H1 (cell line): ENCODE results near the gene LGR4. TPM values are rescaled to one million over a fixed set of nuclear protein-coding genes. Genes with fewer than 3 reads are reported as not detected.

Experiments
- CTCF ChIA-PET: fragments of 300-600 bp; sonication (Branson Sonifier 250); formaldehyde crosslinking; loops from one replicate; lab custom pipeline; 2021; ENCODE audit not compliant: partially characterized antibody; lab: Charles Lee
- POLR2A ChIA-PET: fragments of 300-600 bp; sonication (Branson Sonifier 250); formaldehyde crosslinking; loops from one replicate; lab custom pipeline; 2021; ENCODE audit warnings: inconsistent platforms; ENCODE audit not compliant: partially characterized antibody; lab: Charles Lee
- DNase-seq, 2 experiments: peaks; one replicate each; pipeline versions ENCODE4 v3.0.0 to v3.0.0-alpha.2; 2010 to 2022; ENCODE audit warnings: low spot score in 2 of 2, low read depth in 1 of 2, mixed read lengths in 1 of 2
- FAIRE-seq: peaks from 2 replicates; lab custom pipeline; 2011; peaks lifted over from hg19 to GRCh38; lab: Jason Lieb, UNC
- H2AFZ ChIP-seq: 2 replicates; pipeline ENCODE4 v1.8.1; 2012; ENCODE audit warnings: low read length, inconsistent platforms
- H2AK5ac ChIP-seq: 2 replicates; pipeline ENCODE4 v1.6.1; 2013; ENCODE audit warnings: low read depth, low read length
- H2BK120ac ChIP-seq: replicated peaks from 2 replicates; pipeline ENCODE3; 2013; ENCODE audit warnings: low read depth, low read length, inconsistent platforms
- H2BK12ac ChIP-seq: 2 replicates; pipeline ENCODE4 v1.6.1; 2013; ENCODE audit warnings: low read depth, low read length
- H2BK15ac ChIP-seq: 2 replicates; pipeline ENCODE4 v1.6.1; 2013; ENCODE audit warnings: low read length
- H2BK20ac ChIP-seq: 2 replicates; pipeline ENCODE4 v1.6.1; 2013; ENCODE audit warnings: low read length
- H2BK5ac ChIP-seq: 2 replicates; pipeline ENCODE4 v1.6.1; 2013; ENCODE audit warnings: low read depth, low read length
- H3K14ac ChIP-seq: 2 replicates; pipeline ENCODE4 v1.6.1; 2013; ENCODE audit warnings: inconsistent platforms; ENCODE audit not compliant: insufficient read length
- H3K18ac ChIP-seq: 2 replicates; pipeline ENCODE4 v1.6.1; 2013; ENCODE audit warnings: low read length; ENCODE audit errors: extremely low read depth
- H3K23ac ChIP-seq: 2 replicates; pipeline ENCODE4 v1.6.1; 2013; ENCODE audit warnings: inconsistent platforms; ENCODE audit not compliant: insufficient read length
- H3K23me2 ChIP-seq: 2 replicates; pipeline ENCODE4 v1.6.1; 2013; ENCODE audit warnings: low read depth, low read length
- H3K27ac ChIP-seq: 2 replicates; pipeline ENCODE4 v1.6.1; 2011; ENCODE audit warnings: low read depth, low read length, inconsistent platforms
- H3K27me3 ChIP-seq, 4 experiments: replicated peaks in 1 of 4; 1 replicate in 1 of 4; 2 replicates in 3 of 4; pipeline versions ENCODE4 v1.6.1 to v1.8.1; 2011 to 2013; ENCODE audit warnings: low read length in 3 of 4, mild to moderate bottlenecking in 3 of 4, inconsistent platforms in 2 of 4, mixed read lengths in 2 of 4, moderate library complexity in 1 of 4; ENCODE audit not compliant: control insufficient read depth in 3 of 4, insufficient read depth in 3 of 4; ENCODE audit errors: extremely low read depth in 1 of 4
- H3K36me3 ChIP-seq, 4 experiments: 2 replicates each; pipeline versions ENCODE4 v1.6.1 to v1.8.1; 2011 to 2013; ENCODE audit warnings: mild to moderate bottlenecking in 4 of 4, low read length in 3 of 4, moderate library complexity in 2 of 4, control low read depth in 1 of 4, inconsistent platforms in 1 of 4; ENCODE audit not compliant: insufficient read depth in 4 of 4, control insufficient read depth in 2 of 4
- H3K4ac ChIP-seq: replicated peaks from 2 replicates; pipeline ENCODE3; 2013; ENCODE audit warnings: low read length, low read depth, mixed read lengths, inconsistent platforms; ENCODE audit not compliant: insufficient read length
- H3K4me1 ChIP-seq, 4 experiments: replicated peaks in 1 of 4; 1 replicate in 1 of 4; 2 replicates in 3 of 4; pipeline versions ENCODE4 v1.6.1 to v1.8.1; 2011 to 2013; ENCODE audit warnings: low read length in 3 of 4, inconsistent platforms in 2 of 4, mixed read lengths in 1 of 4; ENCODE audit not compliant: insufficient read depth in 4 of 4, control insufficient read depth in 3 of 4
- H3K4me2 ChIP-seq, 2 experiments: 2 replicates each; pipeline versions ENCODE4 v1.6.1 to v1.8.1; 2011 to 2013; ENCODE audit warnings: low read depth in 2 of 2, low read length in 2 of 2, control low read depth in 1 of 2, inconsistent platforms in 1 of 2, mild to moderate bottlenecking in 1 of 2; ENCODE audit not compliant: insufficient read depth in 1 of 2
- H3K4me3 ChIP-seq, 4 experiments: fragments of 200-600, 300-600 bp in 1 of 4; sonication (generic), shearing (Covaris generic), sonication (Bioruptor Twin) in 1 of 4; 2 replicates each; pipeline versions ENCODE4 v1.5.1 to v1.8.1; 2011 to 2016; ENCODE audit warnings: low read length in 4 of 4, low read depth in 3 of 4, control low read depth in 2 of 4, inconsistent platforms in 2 of 4, mild to moderate bottlenecking in 2 of 4, mixed read lengths in 1 of 4, moderate library complexity in 1 of 4; ENCODE audit not compliant: insufficient read depth in 2 of 4; ENCODE audit errors: extremely low read depth in 1 of 4
- H3K56ac ChIP-seq: replicated peaks from 2 replicates; pipeline ENCODE3; 2013; ENCODE audit warnings: low read depth, mild to moderate bottlenecking, mixed read lengths, low read length, inconsistent platforms; ENCODE audit not compliant: insufficient read length
- H3K79me1 ChIP-seq: 2 replicates; pipeline ENCODE4 v1.6.1; 2013; ENCODE audit warnings: low read depth, low read length, control low read depth
- H3K79me2 ChIP-seq, 2 experiments: 2 replicates each; pipeline versions ENCODE4 v1.6.1 to v1.8.1; 2012 to 2013; ENCODE audit warnings: low read length in 2 of 2, mild to moderate bottlenecking in 2 of 2, inconsistent platforms in 1 of 2; ENCODE audit not compliant: insufficient read depth in 2 of 2, control insufficient read depth in 1 of 2
- H3K9ac ChIP-seq, 4 experiments: replicated peaks in 1 of 4; 1 replicate in 1 of 4; 2 replicates in 3 of 4; pipeline versions ENCODE4 v1.6.1 to v1.8.1; 2011 to 2013; ENCODE audit warnings: low read depth in 3 of 4, low read length in 3 of 4, control low read depth in 2 of 4, mild to moderate bottlenecking in 2 of 4, moderate library complexity in 2 of 4, inconsistent platforms in 1 of 4; ENCODE audit errors: extremely low read depth in 1 of 4
- H3K9me3 ChIP-seq, 2 experiments: 2 replicates each; pipeline versions ENCODE4 v1.6.1 to v1.8.1; 2012 to 2013; ENCODE audit warnings: mild to moderate bottlenecking in 2 of 2, moderate library complexity in 2 of 2, control low read depth in 1 of 2, inconsistent platforms in 1 of 2, low read depth in 1 of 2, low read length in 1 of 2, mixed read lengths in 1 of 2; ENCODE audit not compliant: insufficient read depth in 2 of 2
- H4K20me1 ChIP-seq, 2 experiments: replicated peaks in 1 of 2; 2 replicates each; pipeline versions ENCODE3 to v1.8.1; 2011 to 2013; ENCODE audit warnings: inconsistent platforms in 2 of 2, low read length in 2 of 2, mild to moderate bottlenecking in 1 of 2; ENCODE audit not compliant: insufficient read depth in 2 of 2, control insufficient read depth in 1 of 2
- H4K5ac ChIP-seq: 2 replicates; pipeline ENCODE4 v1.6.1; 2013; ENCODE audit warnings: low read length, low read depth, mixed read lengths, inconsistent platforms; ENCODE audit not compliant: insufficient read length
- H4K8ac ChIP-seq: 2 replicates; pipeline ENCODE4 v1.8.0; 2013; ENCODE audit warnings: mild to moderate bottlenecking, moderate library complexity, low read length, inconsistent platforms; ENCODE audit not compliant: insufficient read depth; ENCODE audit errors: extremely low read depth
- H4K91ac ChIP-seq: replicated peaks from 2 replicates; pipeline ENCODE3; 2013; ENCODE audit warnings: low read length, mixed read lengths, inconsistent platforms; ENCODE audit not compliant: insufficient read length
- ASH2L ChIP-seq: fragments of 200-600, 300-600 bp; sonication (generic); IDR thresholded peaks from one replicate; pipeline ENCODE4 v1.7.1; 2017; ENCODE audit warnings: low read length
- MAFK ChIP-seq: IDR thresholded peaks from 2 replicates; pipeline ENCODE4 v1.6.1; 2012; ENCODE audit warnings: low read depth, mild to moderate bottlenecking, improper control_type of control experiment, low read length
- SRF ChIP-seq: IDR thresholded peaks from 2 replicates; pipeline ENCODE4 v1.6.1; 2011; ENCODE audit warnings: mild to moderate bottlenecking, low read depth, low read length, moderate library complexity
- TCF12 ChIP-seq: IDR thresholded peaks from 2 replicates; pipeline ENCODE4 v1.6.1; 2011; ENCODE audit warnings: low read depth, mild to moderate bottlenecking, low read length
- WGBS, 2 experiments: shearing (Covaris generic) in 1 of 2; methylation state at CpG; one replicate each; pipeline versions ENCODE4 v1.1.6 to v1.1.7; 2013 to 2015; ENCODE audit warnings: low lambda C conversion rate in 2 of 2, mixed read lengths in 2 of 2, inconsistent platforms in 1 of 2, low coverage in 1 of 2, missing lambda C conversion rate in 1 of 2; ENCODE audit not compliant: insufficient replicate concordance in 2 of 2, insufficient coverage in 1 of 2, insufficient read length in 1 of 2; ENCODE audit errors: extremely low coverage in 1 of 2, missing lambda C conversion rate in 1 of 2; 5-methylcytosine and 5-hydroxymethylcytosine counted together
- polyA plus RNA-seq, 7 experiments: library from polyadenylated mRNA; depleted of rRNA in 3 of 7; stranded (reverse) in 5 of 7; unstranded in 2 of 7; fragments of >200 nt in 5 of 7; fragments of 200-250 nt in 2 of 7; gene quantifications; 1 replicate in 5 of 7; 2 replicates in 1 of 7; 4 replicates in 1 of 7; pipeline versions ENCODE4 v1.2.1 to v1.2.3, GENCODE V29; 2011 to 2013; ENCODE audit warnings: missing spikeins in 2 of 7, mixed read lengths in 2 of 7
- total RNA-seq: library from RNA; stranded (reverse); fragmentation: NEBNext Ultra II Directional; extraction: Animal tissue kit (Norgen Biotek cat#: 25700); gene quantifications from 2 replicates; pipeline ENCODE4 v1.2.1, GENCODE V29; 2021

LGR4 gene
- total and polyA plus RNA-seq, 2 of the 8 experiments (the other 6 are each of a cell fraction or from before 2014, with no cell fraction given), result 26.6 to 61.7 TPM

DNA sequence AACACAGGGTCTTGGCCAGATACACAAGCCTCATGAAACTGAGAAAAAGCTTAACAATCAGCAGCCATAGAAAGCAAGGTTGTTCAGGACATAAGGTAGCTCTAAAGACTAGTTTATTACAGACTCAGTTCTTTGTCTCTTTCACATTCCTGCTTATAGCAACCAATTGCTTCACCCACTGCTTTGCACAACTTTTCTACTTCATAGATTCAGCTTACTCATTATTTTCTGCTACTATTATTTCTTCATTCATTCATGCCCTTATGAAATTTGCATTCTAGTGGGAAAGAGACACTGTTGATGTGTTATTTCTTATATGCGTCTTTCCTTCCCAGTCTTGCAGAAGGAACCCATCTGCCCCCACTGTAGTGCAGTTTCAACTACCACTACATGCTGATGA is 114.3 kb downstream of the LGR4 start:
- H3K4me2 ChIP-seq, result no peak overlapping the region
- H3K4ac ChIP-seq, result no peak overlapping the region
- no peak overlapping the region for H2BK15ac ChIP-seq
- H2BK5ac ChIP-seq, result no peak overlapping the region
- H2AFZ ChIP-seq, result no peak overlapping the region
- H3K18ac ChIP-seq, result no peak overlapping the region
- H4K5ac ChIP-seq, result no peak overlapping the region
- no peak overlapping the region for H3K23ac ChIP-seq
- H3K79me1 ChIP-seq, result no peaks in the 10 kb centered on the region
- H3K56ac ChIP-seq, result no peak overlapping the region
- 80% methylated on average over 1 of the region's 1 CpG; no CpG with 5 or more reads in 1 of the 2 experiments for WGBS, 2 experiments
- no peaks in the 10 kb centered on the region for H4K20me1 ChIP-seq
- H3K4me3 ChIP-seq, result no peak overlapping the region
- H2BK120ac ChIP-seq, result no peak overlapping the region
- no peak overlapping the region for H4K91ac ChIP-seq
- H3K9me3 ChIP-seq, result no peaks in the 10 kb centered on the region
- H3K9ac ChIP-seq, result no peak overlapping the region
- no peak overlapping the region for H3K14ac ChIP-seq
- H3K36me3 ChIP-seq, result no peaks in the 10 kb centered on the region; a peak in 1 of 8 replicates
- H2BK12ac ChIP-seq, result no peak overlapping the region
- peaks cover 0 to 9% (median 5%) of the 10 kb centered on the region in 4 experiments; a peak in 4 of 7 replicates for H3K4me1 ChIP-seq
- DNase-seq (no peak), FAIRE-seq (no peak)
- no peaks in the 10 kb centered on the region for H3K27me3 ChIP-seq
- peaks cover 7% of the 10 kb centered on the region for H3K23me2 ChIP-seq
- peaks cover 0 to 7% of the 10 kb centered on the region in 2 experiments; a peak in 1 of 4 replicates for H3K79me2 ChIP-seq
- ChIA-PET POLR2A (interaction anchor here (0.5 kb wide), 1 partner anchor 39 kb away, joined by 3 read pairs; no protein-coding TSS in a partner anchor), CTCF (interaction anchor here (1.0 to 2.1 kb wide), 4 partner anchors 125 to 174 kb away, joined by 3 to 6 read pairs (median 4); no protein-coding TSS in a partner anchor)
- H4K8ac ChIP-seq, result no peak overlapping the region
- no peak overlapping the region for H2BK20ac ChIP-seq
- no peak overlapping the region for H3K27ac ChIP-seq
- H2AK5ac ChIP-seq, result no peak overlapping the region
- no peak for TF ChIP-seq SRF
- TF ChIP-seq TCF12, result no peak
- no peak for TF ChIP-seq MAFK
- no peak for TF ChIP-seq ASH2L
